ENCODE measurements around the gene TMC6. TPM values are rescaled to one million over a fixed set of nuclear protein-coding genes. Genes with fewer than 3 reads are reported as not detected.

TMC6 gene
- total and polyA plus RNA-seq, 4 donors, result 7.7 to 61.9 (median 13.3) TPM

GRCh38 chr17:78113804-78114785 is 14.5 kb downstream of the TMC6 start:
- Histone ChIP-seq H3K27me3 (ENCODE audit: control insufficient read depth in 4 of 4, insufficient read depth in 4 of 4, low read length in 3 of 4) (no peaks in the 10 kb centered on the region), H3K4me1 (ENCODE audit: control insufficient read depth in 4 of 4, insufficient read depth in 4 of 4, low read length in 3 of 4) (peaks cover 0 to 9% (median 4%) of the 10 kb centered on the region in 4 donors), H3K36me3 (ENCODE audit: control insufficient read depth in 4 of 4, insufficient read depth in 3 of 4, low read depth in 1 of 4, low read length in 3 of 4) (peaks cover 0 to 2% (median 0%) of the 10 kb centered on the region in 4 donors), H3K27ac (ENCODE audit: low read depth in 1 of 2, low read length in 2 of 2) (no peak overlapping the region), H3K9ac (ENCODE audit: low read depth in 1 of 2, low read length in 2 of 2) (no peak overlapping the region), H3K9me3 (ENCODE audit: control insufficient read depth in 4 of 4, low read length in 3 of 4) (no peaks in the 10 kb centered on the region), H3K4me3 (ENCODE audit: low read depth in 1 of 3, low read length in 3 of 3) (no peak overlapping the region)
- no peak for DNase-seq (ENCODE audit: low spot score)
- no peak for TF ChIP-seq NR2F2 (IDR thresholded peaks at IDR 0.05)
- 81% methylated on average over 25 of the region's 25 CpGs for WGBS

- no peak overlapping the region for H3K27ac ChIP-seq (ENCODE audit: low read depth in 1 of 2, low read length in 2 of 2)
- no peak overlapping the region for H3K4me3 ChIP-seq (ENCODE audit: low read depth in 1 of 3, low read length in 3 of 3)
- no peaks in the 10 kb centered on the region for H3K27me3 ChIP-seq (ENCODE audit: control insufficient read depth in 4 of 4, insufficient read depth in 4 of 4, low read length in 3 of 4)
- no peak for TF ChIP-seq SP1 (IDR thresholded peaks at IDR 0.05)
- no peak for TF ChIP-seq MAX (IDR thresholded peaks at IDR 0.05)
- TF ChIP-seq EGR1 (IDR thresholded peaks at IDR 0.05; ENCODE audit: low read depth in 2 of 2), result no peak
- TF ChIP-seq JUND (IDR thresholded peaks at IDR 0.05), result no peak
- TF ChIP-seq ZBTB33 (IDR thresholded peaks at IDR 0.05), result no peak
- no peak for TF ChIP-seq NR2F2 (IDR thresholded peaks at IDR 0.05)
- no peak for TF ChIP-seq YY1 (IDR thresholded peaks at IDR 0.05)
- TF ChIP-seq RAD21 (IDR thresholded peaks at IDR 0.05), result peak; percentile 97 to 98
- TF ChIP-seq HNF4G (IDR thresholded peaks at IDR 0.05), result no peak
- TF ChIP-seq CTCF (IDR thresholded peaks at IDR 0.05; ENCODE audit: low read depth, low read length, missing input control), result peak; percentile 96
- no peak for TF ChIP-seq TAF1 (conservative IDR thresholded peaks at IDR 0.05)
- TF ChIP-seq FOXA2 (IDR thresholded peaks at IDR 0.05), result no peak
- TF ChIP-seq HNF4A (conservative IDR thresholded peaks at IDR 0.05), result no peak
- peak in 1 of 2 donors; percentile 58 for TF ChIP-seq RXRA (IDR thresholded peaks at IDR 0.05)
- DNase-seq (ENCODE audit: low spot score), result peak; percentile 95
- WGBS, result 53% methylated on average over 33 of the region's 33 CpGs
- no peak overlapping the region for H3K9ac ChIP-seq (ENCODE audit: low read depth in 1 of 2, low read length in 2 of 2)
- peaks cover 0 to 4% (median 0%) of the 10 kb centered on the region in 4 donors for H3K36me3 ChIP-seq (ENCODE audit: control insufficient read depth in 4 of 4, insufficient read depth in 3 of 4, low read depth in 1 of 4, low read length in 3 of 4)
- peaks cover 0 to 9% (median 4%) of the 10 kb centered on the region in 4 donors for H3K4me1 ChIP-seq (ENCODE audit: control insufficient read depth in 4 of 4, insufficient read depth in 4 of 4, low read length in 3 of 4)
- no peaks in the 10 kb centered on the region for H3K9me3 ChIP-seq (ENCODE audit: control insufficient read depth in 4 of 4, low read length in 3 of 4)
These were observed 15.8 kb downstream of the TMC6 start for GRCh38 chr17:78112518-78113471.
